Suprapubic skin (tissue), 4 donors: ENCODE data around the gene PIANP.

ENCODE experiments used
- POLR2A ChIP-seq, 2 donors: fragments of 450-650 bp; IDR thresholded peaks; one replicate each; pipeline ENCODE4 v1.6.1; 2017; ENCODE audit warnings: antibody characterized with exemption in 2 of 2, mild to moderate bottlenecking in 2 of 2, moderate library complexity in 2 of 2
- POLR2AphosphoS5 ChIP-seq, 3 donors: sonication (generic); formaldehyde crosslinking; IDR thresholded peaks; one replicate each; pipeline ENCODE4 v1.6.1; 2017; ENCODE audit warnings: antibody characterized with exemption in 3 of 3
- TF ChIP-seq, protein P1 (sequence below), 2 donors: fragments of 200-600 bp in 1 of 2; fragments of 450-650 bp in 1 of 2; sonication (generic) in 1 of 2; IDR thresholded peaks; one replicate each; pipeline ENCODE4 v1.5.1; 2016 to 2019; ENCODE audit warnings: antibody characterized with exemption in 2 of 2, mild to moderate bottlenecking in 1 of 2, moderate library complexity in 1 of 2

- TF ChIP-seq, protein P1, sequence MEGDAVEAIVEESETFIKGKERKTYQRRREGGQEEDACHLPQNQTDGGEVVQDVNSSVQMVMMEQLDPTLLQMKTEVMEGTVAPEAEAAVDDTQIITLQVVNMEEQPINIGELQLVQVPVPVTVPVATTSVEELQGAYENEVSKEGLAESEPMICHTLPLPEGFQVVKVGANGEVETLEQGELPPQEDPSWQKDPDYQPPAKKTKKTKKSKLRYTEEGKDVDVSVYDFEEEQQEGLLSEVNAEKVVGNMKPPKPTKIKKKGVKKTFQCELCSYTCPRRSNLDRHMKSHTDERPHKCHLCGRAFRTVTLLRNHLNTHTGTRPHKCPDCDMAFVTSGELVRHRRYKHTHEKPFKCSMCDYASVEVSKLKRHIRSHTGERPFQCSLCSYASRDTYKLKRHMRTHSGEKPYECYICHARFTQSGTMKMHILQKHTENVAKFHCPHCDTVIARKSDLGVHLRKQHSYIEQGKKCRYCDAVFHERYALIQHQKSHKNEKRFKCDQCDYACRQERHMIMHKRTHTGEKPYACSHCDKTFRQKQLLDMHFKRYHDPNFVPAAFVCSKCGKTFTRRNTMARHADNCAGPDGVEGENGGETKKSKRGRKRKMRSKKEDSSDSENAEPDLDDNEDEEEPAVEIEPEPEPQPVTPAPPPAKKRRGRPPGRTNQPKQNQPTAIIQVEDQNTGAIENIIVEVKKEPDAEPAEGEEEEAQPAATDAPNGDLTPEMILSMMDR (IDR thresholded peaks at IDR 0.05): no peak
- no peak for TF ChIP-seq POLR2A (IDR thresholded peaks at IDR 0.05)
- no peak for TF ChIP-seq POLR2AphosphoS5 (IDR thresholded peaks at IDR 0.05)
Observed at GRCh38 chr12:6734506-6735387, 34.1 kb upstream of the PIANP start.
